Right atrium auricular region (tissue), 2 donors: ENCODE data around the gene FOXJ1. TPM values are rescaled to one million over a fixed set of nuclear protein-coding genes. Genes with fewer than 3 reads are reported as not detected.

Experiments used
- DNase-seq: peaks from one replicate; pipeline ENCODE4 v3.0.0-alpha.2; 2019; ENCODE audit warnings: low spot score
- H3K27ac ChIP-seq, 2 donors: fragments of 200-600 bp; sonication (generic); 1 replicate in 1 of 2; 2 replicates in 1 of 2; pipeline ENCODE4 v1.5.1; 2016 to 2019
- H3K27me3 ChIP-seq, 2 donors: fragments of 200-600 bp; sonication (generic); one replicate each; pipeline versions ENCODE4 v1.5.1 to v1.6.0; 2017 to 2019
- H3K36me3 ChIP-seq: fragments of 200-600 bp; sonication (generic); one replicate; pipeline ENCODE4 v1.5.1; 2016
- H3K4me1 ChIP-seq, 2 donors: fragments of 200-600 bp; sonication (generic); one replicate each; pipeline versions ENCODE4 v1.5.1 to v1.6.0; 2017 to 2019
- H3K4me3 ChIP-seq, 2 donors: fragments of 200-600 bp; sonication (generic); 1 replicate in 1 of 2; 2 replicates in 1 of 2; pipeline ENCODE4 v1.5.1; 2017 to 2019; ENCODE audit warnings: mild to moderate bottlenecking in 1 of 2, moderate library complexity in 1 of 2
- H3K9me3 ChIP-seq, 2 donors: fragments of 200-600 bp; sonication (generic); one replicate each; pipeline ENCODE4 v1.5.1; 2019
- CTCF ChIP-seq, 2 donors: fragments of 200-600 bp; sonication (generic); IDR thresholded peaks; one replicate each; pipeline ENCODE4 v1.5.1; 2019; ENCODE audit warnings: antibody characterized with exemption in 2 of 2
- total RNA-seq, 2 donors: library from RNA; depleted of rRNA; stranded (reverse); fragments of >200 nt; gene quantifications; one replicate each; pipeline ENCODE4 v1.1.0, GENCODE V29; 2016

FOXJ1 gene
- total RNA-seq, 2 donors from 2014 or later, result not detected

GRCh38 chr17:76147211-76148014 lies 6.4 kb upstream of the FOXJ1 start:
- peak; percentile 24 to 67 for TF ChIP-seq CTCF (IDR thresholded peaks at IDR 0.05)
- Histone ChIP-seq H3K27me3 (no peaks in the 10 kb centered on the region), H3K4me1 (peaks cover 0 to 16% of the 10 kb centered on the region in 2 donors), H3K9me3 (no peaks in the 10 kb centered on the region), H3K27ac (no peak overlapping the region), H3K36me3 (no peaks in the 10 kb centered on the region), H3K4me3 (no peak overlapping the region)
- DNase-seq, result no peak

- no peak for TF ChIP-seq CTCF (IDR thresholded peaks at IDR 0.05)
- no peaks in the 10 kb centered on the region for H3K36me3 ChIP-seq
- peaks cover 4 to 25% of the 10 kb centered on the region in 2 donors for H3K4me1 ChIP-seq
- H3K27ac ChIP-seq, result peak overlapping the region in 1 of 2 donors; percentile 3
- no peaks in the 10 kb centered on the region for H3K9me3 ChIP-seq
- DNase-seq, result no peak
- H3K4me3 ChIP-seq, result no peak overlapping the region
- H3K27me3 ChIP-seq, result no peaks in the 10 kb centered on the region
Observed at GRCh38 chr17:76146053-76146851, 5.2 kb upstream of the FOXJ1 start.

DNA sequence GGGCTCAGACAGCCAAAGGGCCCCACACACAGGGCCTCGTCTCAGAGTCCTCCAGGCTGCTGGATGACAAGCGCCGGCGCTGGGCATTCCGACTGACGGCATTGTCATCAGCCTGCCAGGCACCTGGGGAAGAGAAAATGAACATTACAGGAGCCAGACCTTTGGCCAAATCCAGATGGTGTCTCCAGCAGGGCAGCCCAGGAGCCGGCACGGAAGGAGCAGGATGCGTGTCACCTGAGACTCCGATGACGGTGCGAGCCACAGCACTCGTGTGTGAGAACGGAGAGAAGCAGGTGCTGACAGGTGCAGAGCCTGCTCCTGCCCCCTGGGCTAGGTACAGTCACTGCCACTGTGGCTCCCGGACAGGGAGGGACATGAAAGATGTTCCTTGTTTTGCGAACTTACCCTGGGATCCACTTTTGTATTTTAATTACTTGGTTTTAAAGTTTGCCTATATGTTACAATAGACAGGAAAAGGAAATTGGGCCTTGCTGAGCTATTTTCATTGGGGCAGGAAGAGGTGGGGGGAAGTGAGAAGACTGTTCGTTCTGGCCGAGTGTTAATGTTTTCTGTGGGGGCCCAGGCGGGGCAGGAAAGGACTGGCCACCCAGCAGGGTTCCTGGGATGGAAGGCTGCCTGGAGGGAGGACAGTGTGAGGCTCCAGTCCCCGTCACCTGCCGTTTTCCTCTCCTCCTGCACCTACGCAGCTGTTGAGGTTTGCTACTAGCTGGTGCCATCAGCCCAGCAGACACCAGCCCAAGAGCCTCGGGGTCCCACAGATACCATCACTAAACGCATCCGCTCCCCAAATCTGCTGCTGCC lies 4.4 kb upstream of the FOXJ1 start:
- TF ChIP-seq CTCF (IDR thresholded peaks at IDR 0.05), result no peak
- H3K27me3 ChIP-seq, result no peaks in the 10 kb centered on the region
- DNase-seq, result no peak
- H3K4me1 ChIP-seq, result peaks cover 4 to 33% of the 10 kb centered on the region in 2 donors
- H3K36me3 ChIP-seq, result no peaks in the 10 kb centered on the region
- no peak overlapping the region for H3K4me3 ChIP-seq
- peak overlapping the region in 1 of 2 donors; percentile 3 for H3K27ac ChIP-seq
- no peaks in the 10 kb centered on the region for H3K9me3 ChIP-seq

DNA sequence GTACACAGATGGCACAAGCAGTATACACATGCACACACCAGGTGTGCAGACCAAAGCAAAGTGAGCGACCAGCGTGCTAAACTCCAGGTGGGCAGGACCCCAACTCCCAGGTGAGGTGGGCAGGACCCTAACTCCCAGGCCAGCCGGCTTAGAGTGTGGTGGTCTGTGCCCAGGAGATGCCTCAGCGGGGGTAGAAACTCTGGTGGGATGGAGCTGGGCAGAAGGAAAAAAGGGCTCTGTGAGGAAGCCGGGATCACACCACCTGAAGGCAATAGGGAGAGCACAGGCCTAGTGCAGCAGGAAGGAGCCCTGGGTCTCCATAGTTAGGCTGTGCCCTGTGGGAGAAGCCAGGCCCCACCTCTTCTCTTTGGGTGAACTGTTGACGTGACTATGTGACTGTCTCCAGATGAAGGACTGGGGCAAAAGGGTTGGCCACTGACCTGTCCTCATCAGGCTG lies 1.6 kb upstream of the FOXJ1 start:
- DNase-seq, result no peak
- H3K4me1 ChIP-seq, result peaks cover 4 to 54% of the 10 kb centered on the region in 2 donors
- no peak for TF ChIP-seq CTCF (IDR thresholded peaks at IDR 0.05)

DNA sequence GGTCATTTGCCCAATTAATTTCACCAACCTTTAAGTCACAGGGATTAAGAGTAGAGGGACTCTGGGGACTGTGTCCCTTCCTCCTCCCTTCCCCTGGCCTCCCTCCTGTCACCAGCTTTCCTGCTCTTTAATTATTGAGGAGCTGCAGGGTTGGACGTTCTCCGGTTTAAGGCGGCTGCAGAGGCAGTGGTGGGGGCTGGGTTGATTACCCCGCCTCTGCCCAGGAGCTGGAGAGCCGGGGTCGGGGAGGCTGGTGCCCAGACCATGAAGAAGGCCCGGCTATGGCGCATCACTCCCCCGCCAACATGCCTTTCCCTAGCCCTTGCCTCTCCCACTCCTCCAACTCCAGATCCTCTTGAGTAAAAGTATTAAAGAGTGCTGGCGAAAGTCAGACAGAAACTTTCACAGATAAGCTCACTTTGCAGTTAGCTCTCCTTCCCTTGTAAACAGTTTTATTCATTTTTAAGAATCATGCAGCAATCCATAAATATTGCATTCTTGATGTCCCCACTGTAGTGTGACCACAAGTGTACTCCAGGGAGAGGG lies 1.1 kb upstream of the FOXJ1 start:
- Histone ChIP-seq H3K9me3 (no peaks in the 10 kb centered on the region), H3K27ac (no peak overlapping the region), H3K4me3 (no peak overlapping the region), H3K4me1 (peaks cover 4 to 59% of the 10 kb centered on the region in 2 donors), H3K27me3 (peaks cover 20 to 32% of the 10 kb centered on the region in 2 donors), H3K36me3 (no peaks in the 10 kb centered on the region)
- DNase-seq, result no peak
- TF ChIP-seq CTCF (IDR thresholded peaks at IDR 0.05), result no peak

More for the DNA sequence above, 1.6 kb upstream of the FOXJ1 start:
- no peak overlapping the region for H3K4me3 ChIP-seq
- H3K36me3 ChIP-seq, result no peaks in the 10 kb centered on the region
- H3K9me3 ChIP-seq, result no peaks in the 10 kb centered on the region
- H3K27me3 ChIP-seq, result peaks cover 15 to 27% of the 10 kb centered on the region in 2 donors
- H3K27ac ChIP-seq, result no peak overlapping the region
